ENCODE results near the gene NEO1.

GRCh38 chr15:73313861-73314260 lies 261.6 kb downstream of the NEO1 start:
- TF ChIP-seq MAFK (IDR thresholded peaks at IDR 0.05; ENCODE audit: partially characterized antibody) (no peak), SMC3 (IDR thresholded peaks at IDR 0.05) (no peak), CTCF (IDR thresholded peaks at IDR 0.05) (no peak)
